Measurements from ENCODE around the gene RPL10. TPM values are rescaled to one million over a fixed set of nuclear protein-coding genes. Genes with fewer than 3 reads are reported as not detected.

RPL10 gene
- total and polyA plus RNA-seq, 4 donors, result 2,525 to 7,505 (median 4,944) TPM

Small RNAs within 50 kb of the gene (microRNA-seq; reads per million reads assigned to microRNA genes)
- gene MIR6858, result 0.60 to 0.99 reads per million in 2 donors

Other genes starting within 250 kb of the RPL10 start
- gene OPN1MW, start 215.8 kb upstream of the RPL10 start, total RNA-seq, result not detected
- gene OPN1MW, start 215.8 kb upstream of the RPL10 start, polyA plus RNA-seq, result not detected
- not detected for gene OPN1MW2, start 178.6 kb upstream of the RPL10 start, total RNA-seq
- gene OPN1MW2, start 178.6 kb upstream of the RPL10 start, polyA plus RNA-seq, result not detected
- gene OPN1MW3, start 140.8 kb upstream of the RPL10 start, total RNA-seq, result not detected
- gene OPN1MW3, start 140.8 kb upstream of the RPL10 start, polyA plus RNA-seq, result not detected
- not detected for gene TEX28, start 103.3 kb upstream of the RPL10 start, total RNA-seq
- gene TEX28, start 103.3 kb upstream of the RPL10 start, polyA plus RNA-seq, result not detected
- gene TKTL1, start 102.6 kb upstream of the RPL10 start, total RNA-seq, result under 1 TPM; 0.23 to 0.24 TPM
- not detected for gene TKTL1, start 102.6 kb upstream of the RPL10 start, polyA plus RNA-seq
- 1,000 to 10,000 TPM; 4,329 to 7,587 TPM for gene FLNA, start 23.7 kb upstream of the RPL10 start, total RNA-seq
- gene FLNA, start 23.7 kb upstream of the RPL10 start, polyA plus RNA-seq, result 1,000 to 10,000 TPM in 1 of 2 donors, 100 to 1,000 TPM in 1; 515 to 7,857 TPM
- 10 to 100 TPM; 49.9 to 73.1 TPM for gene EMD, start 19.1 kb upstream of the RPL10 start, total RNA-seq
- 100 to 1,000 TPM in 1 of 2 donors, 10 to 100 TPM in 1; 97.7 to 157 TPM for gene EMD, start 19.1 kb upstream of the RPL10 start, polyA plus RNA-seq
- gene DNASE1L1, start 10.9 kb downstream of the RPL10 start, total RNA-seq, result 10 to 100 TPM; 25.9 to 29.0 TPM
- 10 to 100 TPM; 37.3 to 46.2 TPM for gene DNASE1L1, start 10.9 kb downstream of the RPL10 start, polyA plus RNA-seq
- 10 to 100 TPM; 30.8 to 59.6 TPM for gene TAFAZZIN, start 13.2 kb downstream of the RPL10 start, total RNA-seq
- gene TAFAZZIN, start 13.2 kb downstream of the RPL10 start, polyA plus RNA-seq, result 100 to 1,000 TPM in 1 of 2 donors, 1 to 10 TPM in 1; 5.5 to 129 TPM
- gene ATP6AP1, start 30.3 kb downstream of the RPL10 start, total RNA-seq, result 10 to 100 TPM; 63.3 to 63.5 TPM
- gene ATP6AP1, start 30.3 kb downstream of the RPL10 start, polyA plus RNA-seq, result 10 to 100 TPM; 44.1 to 77.5 TPM
- gene GDI1, start 38.8 kb downstream of the RPL10 start, total RNA-seq, result 100 to 1,000 TPM; 124 to 130 TPM
- gene GDI1, start 38.8 kb downstream of the RPL10 start, polyA plus RNA-seq, result 100 to 1,000 TPM in 1 of 2 donors, 10 to 100 TPM in 1; 77.0 to 209 TPM
- 10 to 100 TPM; 57.1 to 62.9 TPM for gene FAM50A, start 45.8 kb downstream of the RPL10 start, total RNA-seq
- 100 to 1,000 TPM; 138 to 246 TPM for gene FAM50A, start 45.8 kb downstream of the RPL10 start, polyA plus RNA-seq
- gene PLXNA3, start 59.9 kb downstream of the RPL10 start, total RNA-seq, result 10 to 100 TPM; 59.4 to 79.1 TPM
- 10 to 100 TPM in 1 of 2 donors, 1 to 10 TPM in 1; 6.5 to 39.7 TPM for gene PLXNA3, start 59.9 kb downstream of the RPL10 start, polyA plus RNA-seq
- gene LAGE3, start 80.9 kb downstream of the RPL10 start, total RNA-seq, result 1 to 10 TPM; 6.0 to 8.3 TPM
- 1 to 10 TPM; 3.5 to 9.1 TPM for gene LAGE3, start 80.9 kb downstream of the RPL10 start, polyA plus RNA-seq
- 10 to 100 TPM; 20.5 to 27.2 TPM for gene UBL4A, start 88.2 kb downstream of the RPL10 start, total RNA-seq
- 10 to 100 TPM; 24.3 to 26.6 TPM for gene UBL4A, start 88.2 kb downstream of the RPL10 start, polyA plus RNA-seq
- gene SLC10A3, start 92.3 kb downstream of the RPL10 start, total RNA-seq, result 10 to 100 TPM; 24.2 to 27.7 TPM
- 10 to 100 TPM; 16.8 to 38.8 TPM for gene SLC10A3, start 92.3 kb downstream of the RPL10 start, polyA plus RNA-seq
- 10 to 100 TPM; 26.1 to 34.5 TPM for gene FAM3A, start 117.9 kb downstream of the RPL10 start, total RNA-seq
- 100 to 1,000 TPM in 1 of 2 donors, 10 to 100 TPM in 1; 41.4 to 101 TPM for gene FAM3A, start 117.9 kb downstream of the RPL10 start, polyA plus RNA-seq
- gene G6PD, start 148.5 kb downstream of the RPL10 start, total RNA-seq, result 10 to 100 TPM; 66.2 to 70.9 TPM
- 10 to 100 TPM; 19.7 to 61.8 TPM for gene G6PD, start 148.5 kb downstream of the RPL10 start, polyA plus RNA-seq
- gene IKBKG, start 149.2 kb downstream of the RPL10 start, total RNA-seq, result 10 to 100 TPM; 30.3 to 31.8 TPM
- gene IKBKG, start 149.2 kb downstream of the RPL10 start, polyA plus RNA-seq, result 10 to 100 TPM; 12.0 to 51.3 TPM
- not detected for gene CTAG1A, start 186.8 kb downstream of the RPL10 start, total RNA-seq
- not detected for gene CTAG1A, start 186.8 kb downstream of the RPL10 start, polyA plus RNA-seq
- gene CTAG1B, start 220.9 kb downstream of the RPL10 start, total RNA-seq, result not detected
- gene CTAG1B, start 220.9 kb downstream of the RPL10 start, polyA plus RNA-seq, result not detected

Data from aorta (tissue), 4 donors.